CD4-positive, alpha-beta T cell (primary cell): ENCODE data around the gene SKIDA1. TPM values are rescaled to one million over a fixed set of nuclear protein-coding genes. Genes with fewer than 3 reads are reported as not detected.
A peak's percentile ranks its signal among the peaks of the same experiment; 100 is the strongest.

Experiments used
- ATAC-seq: fragments of 200-7000 bp; cut with Tn5 transposase; one replicate; pipeline ENCODE4 v1.10.0; 2022; ENCODE audit warnings: mild to moderate bottlenecking; ENCODE audit not compliant: poor library complexity
- CTCF ChIA-PET: fragments of 350-600 bp; sonication (Branson Sonifier 250); formaldehyde crosslinking; loops from one replicate; lab custom pipeline; 2021; ENCODE audit warnings: antibody characterized with exemption, inconsistent platforms; lab: Charles Lee
- POLR2A ChIA-PET: fragments of 350-600 bp; sonication (Branson Sonifier 250); formaldehyde crosslinking; loops from one replicate; lab custom pipeline; 2021; ENCODE audit warnings: antibody characterized with exemption, inconsistent platforms; lab: Charles Lee
- DNase-seq, 14 experiments: peaks; one replicate each; pipeline ENCODE4 v3.0.0-alpha.2; 2013 to 2020; ENCODE audit warnings: mixed read lengths in 2 of 14
- H3K27ac ChIP-seq, 2 donors: one replicate each; pipeline versions ENCODE4 v1.5.1 to v1.7.0; 2013; ENCODE audit warnings: low read length in 2 of 2, low read depth in 1 of 2, mild to moderate bottlenecking in 1 of 2
- H3K27me3 ChIP-seq, 2 experiments: 1 replicate in 1 of 2; 2 replicates in 1 of 2; pipeline versions ENCODE4 v1.6.1 to v1.7.0; 2013; ENCODE audit warnings: low read length in 2 of 2, control low read depth in 1 of 2, mild to moderate bottlenecking in 1 of 2, moderate library complexity in 1 of 2; ENCODE audit not compliant: insufficient read depth in 2 of 2, control insufficient read depth in 1 of 2
- H3K36me3 ChIP-seq: one replicate; pipeline ENCODE4 v1.6.1; 2013; ENCODE audit warnings: low read length, control low read depth; ENCODE audit not compliant: insufficient read depth
- H3K4me1 ChIP-seq: one replicate; pipeline ENCODE4 v1.6.1; 2013; ENCODE audit warnings: low read length, control low read depth; ENCODE audit not compliant: insufficient read depth
- H3K4me3 ChIP-seq: one replicate; pipeline ENCODE4 v1.5.1; 2013; ENCODE audit warnings: mild to moderate bottlenecking, low read length, moderate library complexity
- H3K9me3 ChIP-seq, 2 experiments: 1 replicate in 1 of 2; 2 replicates in 1 of 2; pipeline versions ENCODE4 v1.6.1 to v1.7.0; 2013; ENCODE audit warnings: low read length in 2 of 2, mild to moderate bottlenecking in 2 of 2, control low read depth in 1 of 2, moderate library complexity in 1 of 2; ENCODE audit not compliant: control insufficient read depth in 1 of 2, insufficient read depth in 1 of 2
- H3K27ac Mint-ChIP-seq: one replicate; pipeline ENCODE4 v1.8.0; 2020; ENCODE audit warnings: mixed read lengths
- H3K27me3 Mint-ChIP-seq: one replicate; pipeline ENCODE4 v1.8.0; 2021; ENCODE audit warnings: mixed read lengths
- H3K36me3 Mint-ChIP-seq: one replicate; pipeline ENCODE4 v1.8.0; 2021; ENCODE audit warnings: low read depth, mixed read lengths
- H3K4me1 Mint-ChIP-seq: one replicate; pipeline ENCODE4 v1.8.0; 2021; ENCODE audit warnings: low read depth, mixed read lengths
- H3K4me3 Mint-ChIP-seq: one replicate; pipeline ENCODE4 v1.8.0; 2020; ENCODE audit warnings: mild to moderate bottlenecking, mixed read lengths
- H3K9me3 Mint-ChIP-seq: one replicate; pipeline ENCODE4 v1.8.0; 2020; ENCODE audit warnings: mixed read lengths
- intact Hi-C, 2 experiments: fragments of 100-400 bp; cut with DNase I in 1 of 2; cut with micrococcal nuclease in 1 of 2; formaldehyde crosslinking; loops; one replicate each; pipeline versions ENCODE4 v1.15.1 to v1.9.0; 2023 to 2025; cut with DNase I, micrococcal nuclease
- total RNA-seq, 174 experiments: library from RNA in 2 of 174; stranded (reverse) in 2 of 174; gene quantifications; one replicate each; pipeline ENCODE4 v1.2.3 and lab custom pipeline; 2021 to 2026
- TF ChIP-seq, protein P1 (sequence below): fragments of 200-600 bp; IDR thresholded peaks from one replicate; pipeline ENCODE4 v1.8.0; 2022; ENCODE audit warnings: antibody characterized with exemption, mild to moderate bottlenecking

Gene SKIDA1
- total RNA-seq, 2 experiments from 2014 or later: 0.22 to 0.25 TPM

DNA sequence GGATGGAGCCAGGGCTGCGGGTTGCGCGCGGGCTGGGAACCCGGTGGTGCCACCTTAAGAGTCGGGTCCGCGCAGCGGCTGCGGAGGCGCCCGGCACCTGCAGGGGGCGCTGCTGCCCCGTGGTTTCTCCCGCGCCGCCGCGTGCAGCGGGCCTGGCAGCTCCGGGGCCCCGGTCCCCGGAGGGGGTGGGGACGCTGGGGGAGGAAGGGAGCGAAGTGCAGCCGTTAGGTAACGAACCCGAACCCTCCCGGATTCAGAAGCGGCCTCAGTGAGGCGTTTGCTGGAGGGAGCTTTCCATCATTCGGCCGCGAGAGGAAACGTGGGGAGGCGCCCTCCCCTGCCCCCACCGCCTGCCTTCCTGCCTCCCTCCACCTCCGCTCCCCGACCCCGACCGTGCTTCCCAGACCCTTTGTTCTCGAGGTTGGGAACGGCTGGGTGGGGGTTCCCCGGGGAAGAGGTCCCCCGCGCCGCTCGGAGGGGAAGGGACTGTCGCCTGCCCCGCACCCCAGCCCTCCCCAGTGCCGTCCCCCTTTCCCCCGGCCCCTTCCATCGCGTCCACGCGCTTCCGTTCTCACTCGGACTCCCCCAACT is 29.6 kb downstream of the SKIDA1 start:
- Mint-ChIP-seq H3K27me3 (peaks cover 68% of the 10 kb centered on the region), H3K4me1 (peaks cover 25% of the 10 kb centered on the region), H3K4me3 (peak overlapping the region; percentile 78), H3K27ac (peak overlapping the region; percentile 16), H3K9me3 (no peaks in the 10 kb centered on the region), H3K36me3 (no peaks in the 10 kb centered on the region)
- DNase-seq (peak; percentile 73 to 93 (median 86)), ATAC-seq (peak; percentile 84)
- Histone ChIP-seq H3K9me3 (peaks cover 0 to 31% of the 10 kb centered on the region in 2 experiments), H3K4me1 (peaks cover 46% of the 10 kb centered on the region), H3K36me3 (no peaks in the 10 kb centered on the region), H3K27me3 (peaks cover 47 to 65% of the 10 kb centered on the region in 2 experiments), H3K27ac (no peak overlapping the region), H3K4me3 (peak overlapping the region; percentile 73)
- CTCF ChIA-PET: interaction anchor here (0.6 to 3.3 kb wide), 46 partner anchors 10 to 1943 kb away, joined by 3 to 29 read pairs (median 4); partner anchors contain the start of genes DNAJC1, MLLT10, OTUD1 and SKIDA1
- intact Hi-C loops: loop anchor here (1.0 to 10.0 kb wide), 17 partner anchors 36 to 1569 kb away; partner anchors contain the start of genes MLLT10 (in 2 of the 2), BMI1 (in 1 of the 2) and DNAJC1 (in 1 of the 2)
- TF ChIP-seq, protein P1, sequence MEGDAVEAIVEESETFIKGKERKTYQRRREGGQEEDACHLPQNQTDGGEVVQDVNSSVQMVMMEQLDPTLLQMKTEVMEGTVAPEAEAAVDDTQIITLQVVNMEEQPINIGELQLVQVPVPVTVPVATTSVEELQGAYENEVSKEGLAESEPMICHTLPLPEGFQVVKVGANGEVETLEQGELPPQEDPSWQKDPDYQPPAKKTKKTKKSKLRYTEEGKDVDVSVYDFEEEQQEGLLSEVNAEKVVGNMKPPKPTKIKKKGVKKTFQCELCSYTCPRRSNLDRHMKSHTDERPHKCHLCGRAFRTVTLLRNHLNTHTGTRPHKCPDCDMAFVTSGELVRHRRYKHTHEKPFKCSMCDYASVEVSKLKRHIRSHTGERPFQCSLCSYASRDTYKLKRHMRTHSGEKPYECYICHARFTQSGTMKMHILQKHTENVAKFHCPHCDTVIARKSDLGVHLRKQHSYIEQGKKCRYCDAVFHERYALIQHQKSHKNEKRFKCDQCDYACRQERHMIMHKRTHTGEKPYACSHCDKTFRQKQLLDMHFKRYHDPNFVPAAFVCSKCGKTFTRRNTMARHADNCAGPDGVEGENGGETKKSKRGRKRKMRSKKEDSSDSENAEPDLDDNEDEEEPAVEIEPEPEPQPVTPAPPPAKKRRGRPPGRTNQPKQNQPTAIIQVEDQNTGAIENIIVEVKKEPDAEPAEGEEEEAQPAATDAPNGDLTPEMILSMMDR: peak; percentile 93
- POLR2A ChIA-PET: interaction anchor here (0.6 to 5.4 kb wide), 12 partner anchors 21 to 941 kb away, joined by 3 to 40 read pairs (median 4); partner anchors contain the start of genes COMMD3 and SKIDA1

DNA sequence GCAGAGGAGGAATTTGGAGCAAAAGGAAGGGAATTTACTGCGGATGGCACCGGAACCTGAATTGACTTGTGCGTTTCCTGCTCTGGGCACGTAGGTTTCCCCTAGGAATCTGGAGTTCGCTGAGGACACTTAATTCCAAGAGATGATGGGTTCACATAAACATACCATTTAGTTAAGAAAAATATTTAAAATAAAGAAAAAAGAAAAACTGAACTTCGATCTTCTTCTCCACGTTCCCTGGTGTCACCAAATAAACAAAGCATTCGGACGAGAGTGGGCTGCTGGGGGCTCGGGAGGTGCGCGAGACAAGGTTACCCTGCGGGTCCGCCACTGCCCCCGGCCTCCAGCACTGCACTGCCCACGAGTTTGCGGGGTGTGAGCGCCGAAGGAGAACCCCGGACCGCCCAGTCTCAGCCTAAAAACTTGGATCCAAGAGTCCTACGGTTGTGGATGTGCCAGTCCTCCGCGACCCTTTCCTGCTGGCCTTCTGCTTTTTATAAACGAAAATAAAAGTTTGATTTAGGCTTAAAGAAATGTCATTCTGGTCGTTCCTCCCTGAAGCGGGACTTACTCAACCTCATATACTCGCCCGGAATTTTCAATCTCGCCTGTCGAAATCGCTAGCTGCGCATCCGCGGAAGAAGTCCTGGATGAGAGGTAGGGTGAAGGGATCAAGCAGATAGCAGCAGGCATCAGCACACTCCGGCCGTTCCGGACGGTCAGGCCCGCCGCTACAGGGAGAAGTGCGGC is 30.3 kb downstream of the SKIDA1 start:
- TF ChIP-seq, protein P1: no peak
- CTCF ChIA-PET: interaction anchor here (0.7 to 3.3 kb wide), 38 partner anchors 11 to 1502 kb away, joined by 3 to 29 read pairs (median 4); partner anchors contain the start of genes DNAJC1, MLLT10, SKIDA1 and SPAG6
- Mint-ChIP-seq H3K27ac (peak overlapping the region; percentile 16), H3K9me3 (no peaks in the 10 kb centered on the region), H3K36me3 (no peaks in the 10 kb centered on the region), H3K4me1 (peaks cover 24% of the 10 kb centered on the region), H3K4me3 (peak overlapping the region; percentile 78), H3K27me3 (peaks cover 67% of the 10 kb centered on the region)
- no peak for DNase-seq
- Histone ChIP-seq H3K4me3 (peak overlapping the region; percentile 73), H3K9me3 (peaks cover 0 to 27% of the 10 kb centered on the region in 2 experiments), H3K27me3 (peaks cover 40 to 58% of the 10 kb centered on the region in 2 experiments), H3K36me3 (no peaks in the 10 kb centered on the region), H3K27ac (no peak overlapping the region), H3K4me1 (peaks cover 42% of the 10 kb centered on the region)
- no peak for ATAC-seq
- intact Hi-C loops: loop anchor here (1.0 to 10.0 kb wide), 17 partner anchors 37 to 1570 kb away; partner anchors contain the start of genes MLLT10 (in 2 of the 2), BMI1 (in 1 of the 2) and DNAJC1 (in 1 of the 2)
- POLR2A ChIA-PET: interaction anchor here (0.5 to 5.4 kb wide), 10 partner anchors 21 to 941 kb away, joined by 3 to 40 read pairs (median 6); partner anchors contain the start of gene SKIDA1
